HG03354 (cell line): ENCODE data around the gene POLD3.

Experiments
- ATAC-seq: cut with Tn5 transposase; IDR thresholded peaks from one replicate; pipeline ENCODE4 v1.9.1; 2021; ENCODE audit warnings: mild to moderate bottlenecking; ENCODE audit not compliant: unreplicated experiment, poor library complexity, severe bottlenecking

Gene POLD3

GRCh38 chr11:74592441-74593362, at the start of gene POLD3:
Gene POLD3, plus strand, starts transcription at chr11:74592582. Its CDS starts 77 bp downstream, at chr11:74592659.
- ATAC-seq, result peak; percentile 95

GRCh38 chr11:74543991-74544390, 48.4 kb upstream of the POLD3 start:
- ATAC-seq, result no peak

GRCh38 chr11:74546752-74547151, 45.6 kb upstream of the POLD3 start:
- ATAC-seq, result no peak

- ATAC-seq, result no peak
Observed at GRCh38 chr11:74550991-74551753, 41.2 kb upstream of the POLD3 start.

- no peak for ATAC-seq
Observed at GRCh38 chr11:74551754-74552145, 40.6 kb upstream of the POLD3 start.

- ATAC-seq, result no peak
Observed at GRCh38 chr11:74557526-74557925, 34.9 kb upstream of the POLD3 start.

GRCh38 chr11:74559110-74559933, 33.1 kb upstream of the POLD3 start:
- ATAC-seq, result no peak

GRCh38 chr11:74559934-74560309, 32.5 kb upstream of the POLD3 start:
- ATAC-seq, result no peak

GRCh38 chr11:74566146-74566960, 26.0 kb upstream of the POLD3 start:
- no peak for ATAC-seq

GRCh38 chr11:74568028-74568427, 24.4 kb upstream of the POLD3 start:
- no peak for ATAC-seq

- no peak for ATAC-seq
Observed at GRCh38 chr11:74570266-74571061, 21.9 kb upstream of the POLD3 start.

- ATAC-seq, result no peak
Observed at GRCh38 chr11:74571062-74571399, 21.4 kb upstream of the POLD3 start.

- no peak for ATAC-seq
Observed at GRCh38 chr11:74572349-74572748, 20.0 kb upstream of the POLD3 start.

GRCh38 chr11:74574563-74574962, 17.8 kb upstream of the POLD3 start:
- no peak for ATAC-seq

GRCh38 chr11:74575999-74576398, 16.4 kb upstream of the POLD3 start:
- no peak for ATAC-seq

- no peak for ATAC-seq
Observed at GRCh38 chr11:74577181-74577580, 15.2 kb upstream of the POLD3 start.

GRCh38 chr11:74577624-74578396, 14.6 kb upstream of the POLD3 start:
- no peak for ATAC-seq
